ENCODE results near the gene HADH.
"Not testable (repeated sequence)": the region's sequence is repeated elsewhere in the genome, so short reads cannot be mapped to it uniquely, and the experiment has no call there.

- not testable (repeated sequence) for TF ChIP-seq CTCF (IDR thresholded peaks at IDR 0.05; ENCODE audit: low read depth, low read length, missing input control); TAF1 (conservative IDR thresholded peaks at IDR 0.05); JUND (IDR thresholded peaks at IDR 0.05); SP1 (IDR thresholded peaks at IDR 0.05); GABPA (IDR thresholded peaks at IDR 0.05 in 1 of 2, conservative IDR thresholded peaks at IDR 0.05 in 1 of 2); FOXA1 (IDR thresholded peaks at IDR 0.05); RXRA (IDR thresholded peaks at IDR 0.05); RAD21 (IDR thresholded peaks at IDR 0.05)
- TF ChIP-seq, protein P1, sequence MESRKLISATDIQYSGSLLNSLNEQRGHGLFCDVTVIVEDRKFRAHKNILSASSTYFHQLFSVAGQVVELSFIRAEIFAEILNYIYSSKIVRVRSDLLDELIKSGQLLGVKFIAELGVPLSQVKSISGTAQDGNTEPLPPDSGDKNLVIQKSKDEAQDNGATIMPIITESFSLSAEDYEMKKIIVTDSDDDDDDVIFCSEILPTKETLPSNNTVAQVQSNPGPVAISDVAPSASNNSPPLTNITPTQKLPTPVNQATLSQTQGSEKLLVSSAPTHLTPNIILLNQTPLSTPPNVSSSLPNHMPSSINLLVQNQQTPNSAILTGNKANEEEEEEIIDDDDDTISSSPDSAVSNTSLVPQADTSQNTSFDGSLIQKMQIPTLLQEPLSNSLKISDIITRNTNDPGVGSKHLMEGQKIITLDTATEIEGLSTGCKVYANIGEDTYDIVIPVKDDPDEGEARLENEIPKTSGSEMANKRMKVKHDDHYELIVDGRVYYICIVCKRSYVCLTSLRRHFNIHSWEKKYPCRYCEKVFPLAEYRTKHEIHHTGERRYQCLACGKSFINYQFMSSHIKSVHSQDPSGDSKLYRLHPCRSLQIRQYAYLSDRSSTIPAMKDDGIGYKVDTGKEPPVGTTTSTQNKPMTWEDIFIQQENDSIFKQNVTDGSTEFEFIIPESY (IDR thresholded peaks at IDR 0.05), result not testable (repeated sequence)
These were observed 21.8 kb upstream of the HADH start for GRCh38 chr4:107967921-107968320.

All from liver (tissue), 3 donors.